A549 (cell line): ENCODE measurements around the gene NCS1. TPM values are rescaled to one million over a fixed set of nuclear protein-coding genes. Genes with fewer than 3 reads are reported as not detected.

Source experiments
- ATAC-seq, 2 experiments: fragments of 200-7000 bp in 1 of 2; fragments of >200 bp in 1 of 2; cut with Nextera tagmentation in 1 of 2; cut with Tn5 transposase in 1 of 2; 3 replicates each; pipeline versions ENCODE4 v1.8.0 to v1.9.1; 2018 to 2020; ENCODE audit warnings: mild to moderate bottlenecking in 1 of 2, moderate library complexity in 1 of 2
- CTCF ChIA-PET: fragments of 300-600 bp; sonication (Branson Sonifier 250); formaldehyde crosslinking; extraction: SDS; loops from one replicate; lab custom pipeline; 2021; ENCODE audit warnings: antibody characterized with exemption, inconsistent platforms; lab: Yijun Ruan, JAX
- POLR2A ChIA-PET: fragments of 350-600 bp; formaldehyde crosslinking; extraction: SDS; loops from one replicate; lab custom pipeline; 2021; ENCODE audit warnings: antibody characterized with exemption, inconsistent platforms; lab: Yijun Ruan, JAX
- DNase-seq, 2 experiments: peaks; one replicate each; pipeline versions ENCODE4 v3.0.0 to v3.0.0-alpha.2; 2011 to 2016; ENCODE audit warnings: low read depth in 1 of 2, low spot score in 1 of 2
- FAIRE-seq: peaks from 2 replicates; lab custom pipeline; 2011; peaks lifted over from hg19 to GRCh38; lab: Jason Lieb, UNC
- H3K27ac ChIP-seq, 2 experiments: fragments of >200 bp; sonication (Bioruptor Twin); formaldehyde crosslinking; 3 replicates each; pipeline ENCODE4 v1.5.1; 2016 to 2017
- H3K4me1 ChIP-seq: fragments of >200 bp; sonication (Bioruptor Twin); formaldehyde crosslinking; 3 replicates; pipeline ENCODE4 v1.6.1; 2016
- H3K4me2 ChIP-seq: fragments of >200 bp; sonication (Bioruptor Twin); formaldehyde crosslinking; 3 replicates; pipeline ENCODE4 v1.6.1; 2016
- H3K4me3 ChIP-seq: fragments of >200 bp; sonication (Bioruptor Twin); formaldehyde crosslinking; 3 replicates; pipeline ENCODE4 v1.5.1; 2016
- H3K9me3 ChIP-seq: fragments of >200 bp; sonication (Bioruptor Twin); formaldehyde crosslinking; 3 replicates; pipeline ENCODE4 v1.6.1; 2016
- BHLHE40 ChIP-seq: IDR thresholded peaks from 2 replicates; pipeline ENCODE4 v1.6.1; 2012; ENCODE audit warnings: low read depth, low read length, inconsistent platforms
- EP300 ChIP-seq, 2 experiments: fragments of >200 bp; sonication (Bioruptor Twin); formaldehyde crosslinking; IDR thresholded peaks; 2 replicates in 1 of 2; 3 replicates in 1 of 2; pipeline ENCODE4 v1.6.1; 2016 to 2017
- HOXB13 ChIP-seq: fragments of 250-450 bp; sonication (Bioruptor Pico); IDR thresholded peaks from 2 replicates; pipeline ENCODE4 v1.5.0; 2020; ENCODE audit warnings: low read depth, mild to moderate bottlenecking, moderate library complexity
- MAFK ChIP-seq: fragments of 450-650 bp; IDR thresholded peaks from 2 replicates; pipeline ENCODE4 v1.6.1; 2014; ENCODE audit not compliant: partially characterized antibody
- MAX ChIP-seq: IDR thresholded peaks from 2 replicates; pipeline ENCODE4 v1.6.1; 2012
- NR3C1 ChIP-seq: fragments of >200 bp; sonication (Bioruptor Twin); formaldehyde crosslinking; IDR thresholded peaks from 3 replicates; pipeline ENCODE4 v1.6.1; 2017
- RCOR1 ChIP-seq: fragments of 150-350 bp; IDR thresholded peaks from 2 replicates; pipeline ENCODE4 v1.6.1; 2014; ENCODE audit warnings: antibody characterized with exemption, low read length, low read depth
- RFX5 ChIP-seq: fragments of 450-650 bp; IDR thresholded peaks from 2 replicates; pipeline ENCODE4 v1.7.1; 2014; ENCODE audit warnings: antibody characterized with exemption, mild to moderate bottlenecking, moderate library complexity
- RNF2 ChIP-seq: fragments of 200-600 bp; sonication (generic); IDR thresholded peaks from 2 replicates; pipeline ENCODE4 v1.6.1; 2016; ENCODE audit warnings: low read depth, mild to moderate bottlenecking, antibody characterized with exemption, moderate library complexity, borderline replicate concordance
- SMC3 ChIP-seq: fragments of >200 bp; sonication (Bioruptor Twin); formaldehyde crosslinking; IDR thresholded peaks from 3 replicates; pipeline ENCODE4 v1.6.1; 2018; ENCODE audit warnings: inconsistent platforms
- WGBS: methylation state at CpG from one replicate; pipeline ENCODE4 v1.1.6; 2017; ENCODE audit errors: missing lambda C conversion rate; 5-methylcytosine and 5-hydroxymethylcytosine counted together
- polyA plus RNA-seq, 4 experiments: library from polyadenylated mRNA; depleted of rRNA in 3 of 4; stranded (reverse); fragments of >200 nt; fragmentation: RNase III in 1 of 4; extraction: RNeasy Plus Mini Kit Qiagen cat#74134 plus additional on column Dnase treatment in 1 of 4; gene quantifications; 2 replicates in 3 of 4; 3 replicates in 1 of 4; pipeline ENCODE4 v1.2.3, GENCODE V29; 2011 to 2017
- TF ChIP-seq, protein P1 (sequence below): fragments of 200-600 bp; sonication (generic); IDR thresholded peaks from 2 replicates; pipeline ENCODE4 v1.6.1; 2016; ENCODE audit warnings: antibody characterized with exemption, mild to moderate bottlenecking, moderate library complexity
- TF ChIP-seq, protein P2 (sequence below): fragments of >200 bp; sonication (Bioruptor Twin); formaldehyde crosslinking; IDR thresholded peaks from 3 replicates; pipeline ENCODE4 v1.6.1; 2016
- TF ChIP-seq, protein P3 (sequence below): IDR thresholded peaks from 2 replicates; pipeline ENCODE4 v1.6.1; 2012
- TF ChIP-seq, protein P4 (sequence below): fragments of 250-450 bp; sonication (Bioruptor Pico); IDR thresholded peaks from 2 replicates; pipeline ENCODE4 v1.5.0; 2020; ENCODE audit warnings: low read depth, mild to moderate bottlenecking, moderate library complexity
- TF ChIP-seq, protein P5 (sequence below): fragments of >200 bp; sonication (Bioruptor Twin); formaldehyde crosslinking; IDR thresholded peaks from 3 replicates; pipeline ENCODE4 v1.5.1; 2016

NCS1 gene
- polyA plus RNA-seq, 2 of the 4 experiments (the other 2 are of a cell fraction): 17.9 to 21.9 TPM

GRCh38 chr9:130208600-130209347, 36.6 kb downstream of the NCS1 start (continued):
- TF ChIP-seq, protein P1, sequence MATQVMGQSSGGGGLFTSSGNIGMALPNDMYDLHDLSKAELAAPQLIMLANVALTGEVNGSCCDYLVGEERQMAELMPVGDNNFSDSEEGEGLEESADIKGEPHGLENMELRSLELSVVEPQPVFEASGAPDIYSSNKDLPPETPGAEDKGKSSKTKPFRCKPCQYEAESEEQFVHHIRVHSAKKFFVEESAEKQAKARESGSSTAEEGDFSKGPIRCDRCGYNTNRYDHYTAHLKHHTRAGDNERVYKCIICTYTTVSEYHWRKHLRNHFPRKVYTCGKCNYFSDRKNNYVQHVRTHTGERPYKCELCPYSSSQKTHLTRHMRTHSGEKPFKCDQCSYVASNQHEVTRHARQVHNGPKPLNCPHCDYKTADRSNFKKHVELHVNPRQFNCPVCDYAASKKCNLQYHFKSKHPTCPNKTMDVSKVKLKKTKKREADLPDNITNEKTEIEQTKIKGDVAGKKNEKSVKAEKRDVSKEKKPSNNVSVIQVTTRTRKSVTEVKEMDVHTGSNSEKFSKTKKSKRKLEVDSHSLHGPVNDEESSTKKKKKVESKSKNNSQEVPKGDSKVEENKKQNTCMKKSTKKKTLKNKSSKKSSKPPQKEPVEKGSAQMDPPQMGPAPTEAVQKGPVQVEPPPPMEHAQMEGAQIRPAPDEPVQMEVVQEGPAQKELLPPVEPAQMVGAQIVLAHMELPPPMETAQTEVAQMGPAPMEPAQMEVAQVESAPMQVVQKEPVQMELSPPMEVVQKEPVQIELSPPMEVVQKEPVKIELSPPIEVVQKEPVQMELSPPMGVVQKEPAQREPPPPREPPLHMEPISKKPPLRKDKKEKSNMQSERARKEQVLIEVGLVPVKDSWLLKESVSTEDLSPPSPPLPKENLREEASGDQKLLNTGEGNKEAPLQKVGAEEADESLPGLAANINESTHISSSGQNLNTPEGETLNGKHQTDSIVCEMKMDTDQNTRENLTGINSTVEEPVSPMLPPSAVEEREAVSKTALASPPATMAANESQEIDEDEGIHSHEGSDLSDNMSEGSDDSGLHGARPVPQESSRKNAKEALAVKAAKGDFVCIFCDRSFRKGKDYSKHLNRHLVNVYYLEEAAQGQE: no peak
- TF ChIP-seq SMC3 (no peak), NR3C1 (no peak), EP300 (IDR thresholded peaks at IDR 0.05) (no peak)
- TF ChIP-seq, protein P2, sequence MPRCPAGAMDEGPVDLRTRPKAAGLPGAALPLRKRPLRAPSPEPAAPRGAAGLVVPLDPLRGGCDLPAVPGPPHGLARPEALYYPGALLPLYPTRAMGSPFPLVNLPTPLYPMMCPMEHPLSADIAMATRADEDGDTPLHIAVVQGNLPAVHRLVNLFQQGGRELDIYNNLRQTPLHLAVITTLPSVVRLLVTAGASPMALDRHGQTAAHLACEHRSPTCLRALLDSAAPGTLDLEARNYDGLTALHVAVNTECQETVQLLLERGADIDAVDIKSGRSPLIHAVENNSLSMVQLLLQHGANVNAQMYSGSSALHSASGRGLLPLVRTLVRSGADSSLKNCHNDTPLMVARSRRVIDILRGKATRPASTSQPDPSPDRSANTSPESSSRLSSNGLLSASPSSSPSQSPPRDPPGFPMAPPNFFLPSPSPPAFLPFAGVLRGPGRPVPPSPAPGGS: no peak

GRCh38 chr9:130209422-130209821, 37.2 kb downstream of the NCS1 start:
- no peaks in the 10 kb centered on the region for H3K9me3 ChIP-seq
- CTCF ChIA-PET: interaction anchor here (1.1 to 2.1 kb wide), 2 partner anchors 15 to 33 kb away, joined by 3 to 10 read pairs; no protein-coding TSS in a partner anchor
- FAIRE-seq (no peak), ATAC-seq (no peak)
- H3K4me3 ChIP-seq: no peak overlapping the region
- TF ChIP-seq HOXB13 (CRISPR knock-in tag) (no peak), BHLHE40 (no peak), MAFK (no peak), RNF2 (no peak), RFX5 (no peak), RCOR1 (no peak), MAX (no peak)
- TF ChIP-seq, protein P3, sequence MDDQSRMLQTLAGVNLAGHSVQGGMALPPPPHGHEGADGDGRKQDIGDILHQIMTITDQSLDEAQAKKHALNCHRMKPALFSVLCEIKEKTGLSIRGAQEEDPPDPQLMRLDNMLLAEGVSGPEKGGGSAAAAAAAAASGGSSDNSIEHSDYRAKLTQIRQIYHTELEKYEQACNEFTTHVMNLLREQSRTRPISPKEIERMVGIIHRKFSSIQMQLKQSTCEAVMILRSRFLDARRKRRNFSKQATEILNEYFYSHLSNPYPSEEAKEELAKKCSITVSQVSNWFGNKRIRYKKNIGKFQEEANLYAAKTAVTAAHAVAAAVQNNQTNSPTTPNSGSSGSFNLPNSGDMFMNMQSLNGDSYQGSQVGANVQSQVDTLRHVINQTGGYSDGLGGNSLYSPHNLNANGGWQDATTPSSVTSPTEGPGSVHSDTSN: no peak
- TF ChIP-seq, protein P4, sequence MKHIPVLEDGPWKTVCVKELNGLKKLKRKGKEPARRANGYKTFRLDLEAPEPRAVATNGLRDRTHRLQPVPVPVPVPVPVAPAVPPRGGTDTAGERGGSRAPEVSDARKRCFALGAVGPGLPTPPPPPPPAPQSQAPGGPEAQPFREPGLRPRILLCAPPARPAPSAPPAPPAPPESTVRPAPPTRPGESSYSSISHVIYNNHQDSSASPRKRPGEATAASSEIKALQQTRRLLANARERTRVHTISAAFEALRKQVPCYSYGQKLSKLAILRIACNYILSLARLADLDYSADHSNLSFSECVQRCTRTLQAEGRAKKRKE (CRISPR knock-in tag): no peak
- TF ChIP-seq, protein P5, sequence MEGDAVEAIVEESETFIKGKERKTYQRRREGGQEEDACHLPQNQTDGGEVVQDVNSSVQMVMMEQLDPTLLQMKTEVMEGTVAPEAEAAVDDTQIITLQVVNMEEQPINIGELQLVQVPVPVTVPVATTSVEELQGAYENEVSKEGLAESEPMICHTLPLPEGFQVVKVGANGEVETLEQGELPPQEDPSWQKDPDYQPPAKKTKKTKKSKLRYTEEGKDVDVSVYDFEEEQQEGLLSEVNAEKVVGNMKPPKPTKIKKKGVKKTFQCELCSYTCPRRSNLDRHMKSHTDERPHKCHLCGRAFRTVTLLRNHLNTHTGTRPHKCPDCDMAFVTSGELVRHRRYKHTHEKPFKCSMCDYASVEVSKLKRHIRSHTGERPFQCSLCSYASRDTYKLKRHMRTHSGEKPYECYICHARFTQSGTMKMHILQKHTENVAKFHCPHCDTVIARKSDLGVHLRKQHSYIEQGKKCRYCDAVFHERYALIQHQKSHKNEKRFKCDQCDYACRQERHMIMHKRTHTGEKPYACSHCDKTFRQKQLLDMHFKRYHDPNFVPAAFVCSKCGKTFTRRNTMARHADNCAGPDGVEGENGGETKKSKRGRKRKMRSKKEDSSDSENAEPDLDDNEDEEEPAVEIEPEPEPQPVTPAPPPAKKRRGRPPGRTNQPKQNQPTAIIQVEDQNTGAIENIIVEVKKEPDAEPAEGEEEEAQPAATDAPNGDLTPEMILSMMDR: no peak
- TF ChIP-seq, all 56 proteins: peak for 0
- DNase-seq: no peak
- Histone ChIP-seq H3K4me2 (no peak overlapping the region), H3K4me1 (no peaks in the 10 kb centered on the region), H3K27ac (no peak overlapping the region)
- POLR2A ChIA-PET: no interaction called here
- WGBS: 94% methylated on average over 14 of the region's 14 CpGs
